ENCODE measurements around the gene KCTD17.
A peak's percentile ranks its signal among the peaks of the same experiment; 100 is the strongest.

DNA sequence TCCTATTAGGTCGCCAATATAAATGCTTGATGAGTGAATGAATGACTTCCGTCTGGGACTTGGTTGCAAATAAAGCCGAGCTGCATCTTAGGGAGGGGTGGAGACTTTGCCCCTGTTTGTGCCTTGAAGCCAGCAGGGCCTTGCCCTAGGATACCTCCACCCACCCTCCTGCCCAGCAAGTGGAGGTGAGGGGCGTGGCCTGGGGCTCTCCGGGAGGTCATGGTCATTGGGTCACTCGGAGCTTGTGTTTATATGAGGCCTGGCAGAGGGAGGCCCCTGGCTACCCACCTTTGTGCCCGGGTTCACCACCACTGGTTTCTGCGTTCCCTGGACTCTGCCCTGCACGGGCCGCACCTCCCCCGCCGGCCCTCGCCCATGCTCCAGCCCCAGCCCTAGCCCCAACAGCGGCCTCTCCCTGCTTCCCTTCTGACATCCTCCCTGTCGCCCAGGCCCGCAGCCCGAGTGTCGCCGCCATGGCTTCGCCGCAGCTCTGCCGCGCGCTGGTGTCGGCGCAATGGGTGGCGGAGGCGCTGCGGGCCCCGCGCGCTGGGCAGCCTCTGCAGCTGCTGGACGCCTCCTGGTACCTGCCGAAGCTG, 27.7 kb upstream of the KCTD17 start:
- TF ChIP-seq EGR1 (IDR thresholded peaks at IDR 0.05; ENCODE audit: low read depth in 2 of 2) (peak in 1 of 2 donors; percentile 70), GABPA (IDR thresholded peaks at IDR 0.05 in 1 of 2, conservative IDR thresholded peaks at IDR 0.05 in 1 of 2) (no peak), JUND (IDR thresholded peaks at IDR 0.05) (peak in 1 of 2 donors; percentile 42), HNF4G (IDR thresholded peaks at IDR 0.05) (peak; percentile 98), TAF1 (conservative IDR thresholded peaks at IDR 0.05) (no peak), SP1 (IDR thresholded peaks at IDR 0.05) (peak; percentile 94), YY1 (IDR thresholded peaks at IDR 0.05) (no peak)
- TF ChIP-seq, protein P1, sequence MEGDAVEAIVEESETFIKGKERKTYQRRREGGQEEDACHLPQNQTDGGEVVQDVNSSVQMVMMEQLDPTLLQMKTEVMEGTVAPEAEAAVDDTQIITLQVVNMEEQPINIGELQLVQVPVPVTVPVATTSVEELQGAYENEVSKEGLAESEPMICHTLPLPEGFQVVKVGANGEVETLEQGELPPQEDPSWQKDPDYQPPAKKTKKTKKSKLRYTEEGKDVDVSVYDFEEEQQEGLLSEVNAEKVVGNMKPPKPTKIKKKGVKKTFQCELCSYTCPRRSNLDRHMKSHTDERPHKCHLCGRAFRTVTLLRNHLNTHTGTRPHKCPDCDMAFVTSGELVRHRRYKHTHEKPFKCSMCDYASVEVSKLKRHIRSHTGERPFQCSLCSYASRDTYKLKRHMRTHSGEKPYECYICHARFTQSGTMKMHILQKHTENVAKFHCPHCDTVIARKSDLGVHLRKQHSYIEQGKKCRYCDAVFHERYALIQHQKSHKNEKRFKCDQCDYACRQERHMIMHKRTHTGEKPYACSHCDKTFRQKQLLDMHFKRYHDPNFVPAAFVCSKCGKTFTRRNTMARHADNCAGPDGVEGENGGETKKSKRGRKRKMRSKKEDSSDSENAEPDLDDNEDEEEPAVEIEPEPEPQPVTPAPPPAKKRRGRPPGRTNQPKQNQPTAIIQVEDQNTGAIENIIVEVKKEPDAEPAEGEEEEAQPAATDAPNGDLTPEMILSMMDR (IDR thresholded peaks at IDR 0.05; ENCODE audit: low read depth, low read length, missing input control): no peak
- TF ChIP-seq, protein P2, sequence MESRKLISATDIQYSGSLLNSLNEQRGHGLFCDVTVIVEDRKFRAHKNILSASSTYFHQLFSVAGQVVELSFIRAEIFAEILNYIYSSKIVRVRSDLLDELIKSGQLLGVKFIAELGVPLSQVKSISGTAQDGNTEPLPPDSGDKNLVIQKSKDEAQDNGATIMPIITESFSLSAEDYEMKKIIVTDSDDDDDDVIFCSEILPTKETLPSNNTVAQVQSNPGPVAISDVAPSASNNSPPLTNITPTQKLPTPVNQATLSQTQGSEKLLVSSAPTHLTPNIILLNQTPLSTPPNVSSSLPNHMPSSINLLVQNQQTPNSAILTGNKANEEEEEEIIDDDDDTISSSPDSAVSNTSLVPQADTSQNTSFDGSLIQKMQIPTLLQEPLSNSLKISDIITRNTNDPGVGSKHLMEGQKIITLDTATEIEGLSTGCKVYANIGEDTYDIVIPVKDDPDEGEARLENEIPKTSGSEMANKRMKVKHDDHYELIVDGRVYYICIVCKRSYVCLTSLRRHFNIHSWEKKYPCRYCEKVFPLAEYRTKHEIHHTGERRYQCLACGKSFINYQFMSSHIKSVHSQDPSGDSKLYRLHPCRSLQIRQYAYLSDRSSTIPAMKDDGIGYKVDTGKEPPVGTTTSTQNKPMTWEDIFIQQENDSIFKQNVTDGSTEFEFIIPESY (IDR thresholded peaks at IDR 0.05): no peak
- TF ChIP-seq, protein P3, sequence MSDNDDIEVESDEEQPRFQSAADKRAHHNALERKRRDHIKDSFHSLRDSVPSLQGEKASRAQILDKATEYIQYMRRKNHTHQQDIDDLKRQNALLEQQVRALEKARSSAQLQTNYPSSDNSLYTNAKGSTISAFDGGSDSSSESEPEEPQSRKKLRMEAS (IDR thresholded peaks at IDR 0.05): peak; percentile 73
- TF ChIP-seq, protein P4, sequence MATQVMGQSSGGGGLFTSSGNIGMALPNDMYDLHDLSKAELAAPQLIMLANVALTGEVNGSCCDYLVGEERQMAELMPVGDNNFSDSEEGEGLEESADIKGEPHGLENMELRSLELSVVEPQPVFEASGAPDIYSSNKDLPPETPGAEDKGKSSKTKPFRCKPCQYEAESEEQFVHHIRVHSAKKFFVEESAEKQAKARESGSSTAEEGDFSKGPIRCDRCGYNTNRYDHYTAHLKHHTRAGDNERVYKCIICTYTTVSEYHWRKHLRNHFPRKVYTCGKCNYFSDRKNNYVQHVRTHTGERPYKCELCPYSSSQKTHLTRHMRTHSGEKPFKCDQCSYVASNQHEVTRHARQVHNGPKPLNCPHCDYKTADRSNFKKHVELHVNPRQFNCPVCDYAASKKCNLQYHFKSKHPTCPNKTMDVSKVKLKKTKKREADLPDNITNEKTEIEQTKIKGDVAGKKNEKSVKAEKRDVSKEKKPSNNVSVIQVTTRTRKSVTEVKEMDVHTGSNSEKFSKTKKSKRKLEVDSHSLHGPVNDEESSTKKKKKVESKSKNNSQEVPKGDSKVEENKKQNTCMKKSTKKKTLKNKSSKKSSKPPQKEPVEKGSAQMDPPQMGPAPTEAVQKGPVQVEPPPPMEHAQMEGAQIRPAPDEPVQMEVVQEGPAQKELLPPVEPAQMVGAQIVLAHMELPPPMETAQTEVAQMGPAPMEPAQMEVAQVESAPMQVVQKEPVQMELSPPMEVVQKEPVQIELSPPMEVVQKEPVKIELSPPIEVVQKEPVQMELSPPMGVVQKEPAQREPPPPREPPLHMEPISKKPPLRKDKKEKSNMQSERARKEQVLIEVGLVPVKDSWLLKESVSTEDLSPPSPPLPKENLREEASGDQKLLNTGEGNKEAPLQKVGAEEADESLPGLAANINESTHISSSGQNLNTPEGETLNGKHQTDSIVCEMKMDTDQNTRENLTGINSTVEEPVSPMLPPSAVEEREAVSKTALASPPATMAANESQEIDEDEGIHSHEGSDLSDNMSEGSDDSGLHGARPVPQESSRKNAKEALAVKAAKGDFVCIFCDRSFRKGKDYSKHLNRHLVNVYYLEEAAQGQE (IDR thresholded peaks at IDR 0.05): peak; percentile 53
- TF ChIP-seq, protein P5, sequence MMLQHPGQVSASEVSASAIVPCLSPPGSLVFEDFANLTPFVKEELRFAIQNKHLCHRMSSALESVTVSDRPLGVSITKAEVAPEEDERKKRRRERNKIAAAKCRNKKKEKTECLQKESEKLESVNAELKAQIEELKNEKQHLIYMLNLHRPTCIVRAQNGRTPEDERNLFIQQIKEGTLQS (IDR thresholded peaks at IDR 0.05): no peak
